ENCODE results near the gene PRIMA1. TPM values are rescaled to one million over a fixed set of nuclear protein-coding genes. Genes with fewer than 3 reads are reported as not detected.

Gene PRIMA1
- total RNA-seq, 1 experiment from 2014 or later = 0.26 TPM

GRCh38 chr14:93747560-93747959, 40.7 kb downstream of the PRIMA1 start:
- CTCF ChIA-PET = no interaction called here
- no peak for ATAC-seq

DNA sequence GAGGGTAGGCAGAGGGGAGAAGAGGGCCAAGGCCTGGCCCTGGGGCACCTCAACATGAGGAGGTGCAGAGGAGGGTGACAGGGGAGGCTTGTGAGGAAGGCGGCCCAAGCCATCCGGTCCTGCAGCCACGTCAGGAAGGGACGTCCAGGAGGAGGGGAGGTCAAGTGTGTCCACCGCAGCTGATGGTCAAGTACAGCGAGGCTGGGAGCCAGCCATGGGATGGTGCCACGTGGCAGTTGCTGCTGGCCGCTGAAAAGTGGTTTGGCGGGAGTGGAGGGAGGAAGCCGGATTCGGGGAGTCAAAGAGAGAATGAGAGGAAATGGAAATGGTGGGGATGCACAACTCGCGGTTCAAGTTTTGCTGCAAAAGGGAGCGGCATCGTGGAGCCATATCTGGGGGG, 41.2 kb downstream of the PRIMA1 start:
- Histone ChIP-seq H3K4me3 (ENCODE audit: low read depth in 2 of 2, low read length in 2 of 2) (no peak overlapping the region), H3K9me3 (ENCODE audit: control insufficient read depth, insufficient read depth, low read depth, low read length) (no peaks in the 10 kb centered on the region), H3K36me3 (ENCODE audit: control insufficient read depth, insufficient read depth, low read length) (no peaks in the 10 kb centered on the region), H3K27ac (ENCODE audit: low read length) (no peak overlapping the region), H3K4me1 (ENCODE audit: control insufficient read depth, insufficient read depth, low read length) (no peaks in the 10 kb centered on the region), H3K27me3 (ENCODE audit: control insufficient read depth, insufficient read depth, low read length) (no peaks in the 10 kb centered on the region)
- ChIA-PET POLR2A (no interaction called here), CTCF (no interaction called here)
- DNase-seq (ENCODE audit: low read depth, low spot score) (no peak), ATAC-seq (no peak)
- intact Hi-C loops (cut with micrococcal nuclease; ENCODE audit: unreplicated experiment) = no loop called here
- TF ChIP-seq TCF7L2 (IDR thresholded peaks at IDR 0.05; ENCODE audit: low read depth, low read length) = no peak
- TF ChIP-seq, protein P1, sequence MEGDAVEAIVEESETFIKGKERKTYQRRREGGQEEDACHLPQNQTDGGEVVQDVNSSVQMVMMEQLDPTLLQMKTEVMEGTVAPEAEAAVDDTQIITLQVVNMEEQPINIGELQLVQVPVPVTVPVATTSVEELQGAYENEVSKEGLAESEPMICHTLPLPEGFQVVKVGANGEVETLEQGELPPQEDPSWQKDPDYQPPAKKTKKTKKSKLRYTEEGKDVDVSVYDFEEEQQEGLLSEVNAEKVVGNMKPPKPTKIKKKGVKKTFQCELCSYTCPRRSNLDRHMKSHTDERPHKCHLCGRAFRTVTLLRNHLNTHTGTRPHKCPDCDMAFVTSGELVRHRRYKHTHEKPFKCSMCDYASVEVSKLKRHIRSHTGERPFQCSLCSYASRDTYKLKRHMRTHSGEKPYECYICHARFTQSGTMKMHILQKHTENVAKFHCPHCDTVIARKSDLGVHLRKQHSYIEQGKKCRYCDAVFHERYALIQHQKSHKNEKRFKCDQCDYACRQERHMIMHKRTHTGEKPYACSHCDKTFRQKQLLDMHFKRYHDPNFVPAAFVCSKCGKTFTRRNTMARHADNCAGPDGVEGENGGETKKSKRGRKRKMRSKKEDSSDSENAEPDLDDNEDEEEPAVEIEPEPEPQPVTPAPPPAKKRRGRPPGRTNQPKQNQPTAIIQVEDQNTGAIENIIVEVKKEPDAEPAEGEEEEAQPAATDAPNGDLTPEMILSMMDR (IDR thresholded peaks at IDR 0.05) = no peak
- TF ChIP-seq, protein P2, sequence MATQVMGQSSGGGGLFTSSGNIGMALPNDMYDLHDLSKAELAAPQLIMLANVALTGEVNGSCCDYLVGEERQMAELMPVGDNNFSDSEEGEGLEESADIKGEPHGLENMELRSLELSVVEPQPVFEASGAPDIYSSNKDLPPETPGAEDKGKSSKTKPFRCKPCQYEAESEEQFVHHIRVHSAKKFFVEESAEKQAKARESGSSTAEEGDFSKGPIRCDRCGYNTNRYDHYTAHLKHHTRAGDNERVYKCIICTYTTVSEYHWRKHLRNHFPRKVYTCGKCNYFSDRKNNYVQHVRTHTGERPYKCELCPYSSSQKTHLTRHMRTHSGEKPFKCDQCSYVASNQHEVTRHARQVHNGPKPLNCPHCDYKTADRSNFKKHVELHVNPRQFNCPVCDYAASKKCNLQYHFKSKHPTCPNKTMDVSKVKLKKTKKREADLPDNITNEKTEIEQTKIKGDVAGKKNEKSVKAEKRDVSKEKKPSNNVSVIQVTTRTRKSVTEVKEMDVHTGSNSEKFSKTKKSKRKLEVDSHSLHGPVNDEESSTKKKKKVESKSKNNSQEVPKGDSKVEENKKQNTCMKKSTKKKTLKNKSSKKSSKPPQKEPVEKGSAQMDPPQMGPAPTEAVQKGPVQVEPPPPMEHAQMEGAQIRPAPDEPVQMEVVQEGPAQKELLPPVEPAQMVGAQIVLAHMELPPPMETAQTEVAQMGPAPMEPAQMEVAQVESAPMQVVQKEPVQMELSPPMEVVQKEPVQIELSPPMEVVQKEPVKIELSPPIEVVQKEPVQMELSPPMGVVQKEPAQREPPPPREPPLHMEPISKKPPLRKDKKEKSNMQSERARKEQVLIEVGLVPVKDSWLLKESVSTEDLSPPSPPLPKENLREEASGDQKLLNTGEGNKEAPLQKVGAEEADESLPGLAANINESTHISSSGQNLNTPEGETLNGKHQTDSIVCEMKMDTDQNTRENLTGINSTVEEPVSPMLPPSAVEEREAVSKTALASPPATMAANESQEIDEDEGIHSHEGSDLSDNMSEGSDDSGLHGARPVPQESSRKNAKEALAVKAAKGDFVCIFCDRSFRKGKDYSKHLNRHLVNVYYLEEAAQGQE (IDR thresholded peaks at IDR 0.05; ENCODE audit: insufficient read depth in 1 of 2, low read depth in 2 of 2, low read length in 1 of 2) = no peak
- no peak for TF ChIP-seq POLR2AphosphoS5 (IDR thresholded peaks at IDR 0.05; ENCODE audit: low read depth, low read length)
- TF ChIP-seq SIN3A (IDR thresholded peaks at IDR 0.05; ENCODE audit: borderline replicate concordance, insufficient read depth, low read depth, low read length) = no peak
- BruUV-seq (replicated peaks) = no TSS peak
- in situ Hi-C loops (cut with HindIII; ENCODE audit: low pct_unique_long_range_greater_than_20kb, low sequenced_read_pairs) = no loop called here

More at GRCh38 chr14:93747560-93747959, 40.7 kb downstream of the PRIMA1 start:
- BruUV-seq (replicated peaks) = no TSS peak
- Histone ChIP-seq H3K9me3 (ENCODE audit: control insufficient read depth, insufficient read depth, low read depth, low read length) (no peaks in the 10 kb centered on the region), H3K4me1 (ENCODE audit: control insufficient read depth, insufficient read depth, low read length) (no peaks in the 10 kb centered on the region), H3K27ac (ENCODE audit: low read length) (no peak overlapping the region), H3K27me3 (ENCODE audit: control insufficient read depth, insufficient read depth, low read length) (no peaks in the 10 kb centered on the region), H3K36me3 (ENCODE audit: control insufficient read depth, insufficient read depth, low read length) (no peaks in the 10 kb centered on the region), H3K4me3 (ENCODE audit: low read depth in 2 of 2, low read length in 2 of 2) (no peak overlapping the region)
- POLR2A ChIA-PET = no interaction called here
- intact Hi-C loops (cut with micrococcal nuclease; ENCODE audit: unreplicated experiment) = no loop called here
- in situ Hi-C loops (cut with HindIII; ENCODE audit: low pct_unique_long_range_greater_than_20kb, low sequenced_read_pairs) = no loop called here
- DNase-seq (ENCODE audit: low read depth, low spot score) = no peak
- TF ChIP-seq TCF7L2 (IDR thresholded peaks at IDR 0.05; ENCODE audit: low read depth, low read length) (no peak), SIN3A (IDR thresholded peaks at IDR 0.05; ENCODE audit: borderline replicate concordance, insufficient read depth, low read depth, low read length) (no peak), POLR2AphosphoS5 (IDR thresholded peaks at IDR 0.05; ENCODE audit: low read depth, low read length) (no peak)
- TF ChIP-seq, protein P1 (IDR thresholded peaks at IDR 0.05) = no peak
- TF ChIP-seq, protein P2 (IDR thresholded peaks at IDR 0.05; ENCODE audit: insufficient read depth in 1 of 2, low read depth in 2 of 2, low read length in 1 of 2) = no peak

Measured in Panc1 (cell line).